GM18511 (cell line): ENCODE results near the gene MON2.
"Not testable (repeated sequence)": the region's sequence is repeated elsewhere in the genome, so short reads cannot be mapped to it uniquely, and the experiment has no call there.

Source experiments
- ATAC-seq: cut with Tn5 transposase; IDR thresholded peaks from one replicate; pipeline ENCODE4 v1.9.1; 2021; ENCODE audit warnings: mild to moderate bottlenecking, moderate library complexity; ENCODE audit not compliant: unreplicated experiment

Gene MON2

GRCh38 chr12:62466594-62467491, at the start of gene MON2:
Gene MON2 (plus strand): TSS chr12:62466826. CDS start chr12:62467208, 382 bp downstream.
- ATAC-seq: peak; percentile 98

GRCh38 chr12:62426089-62426488, 40.5 kb upstream of the MON2 start:
- ATAC-seq: no peak

GRCh38 chr12:62429457-62429856, 37.2 kb upstream of the MON2 start:
- no peak for ATAC-seq

GRCh38 chr12:62434494-62435302, 31.9 kb upstream of the MON2 start:
- ATAC-seq: peak; percentile 35

- ATAC-seq: peak; percentile 88
These were observed 31.1 kb upstream of the MON2 start for GRCh38 chr12:62435303-62436163.

- ATAC-seq: peak; percentile 24
These were observed 30.5 kb upstream of the MON2 start for GRCh38 chr12:62436164-62436503.

- no peak for ATAC-seq
These were observed 28.4 kb upstream of the MON2 start for GRCh38 chr12:62438098-62438692.

GRCh38 chr12:62446754-62447452, 19.7 kb upstream of the MON2 start:
- no peak for ATAC-seq

- ATAC-seq: no peak
These were observed 18.2 kb upstream of the MON2 start for GRCh38 chr12:62448436-62448835.

GRCh38 chr12:62455429-62455828, 11.2 kb upstream of the MON2 start:
- not testable (repeated sequence) for ATAC-seq

GRCh38 chr12:62458626-62459025, 8.0 kb upstream of the MON2 start:
- ATAC-seq: no peak

- ATAC-seq: no peak
These were observed 6.7 kb upstream of the MON2 start for GRCh38 chr12:62459976-62460375.

GRCh38 chr12:62461171-62461837, 5.3 kb upstream of the MON2 start:
- ATAC-seq: not testable (repeated sequence)

- not testable (repeated sequence) for ATAC-seq
These were observed 3.4 kb upstream of the MON2 start for GRCh38 chr12:62463252-62463651.

- ATAC-seq: peak; percentile 46
These were observed 520 bp upstream of the MON2 start for GRCh38 chr12:62466018-62466593.

GRCh38 chr12:62468397-62468796, 1.8 kb downstream of the MON2 start:
- no peak for ATAC-seq

- ATAC-seq: no peak
These were observed 2.3 kb downstream of the MON2 start for GRCh38 chr12:62468935-62469334.

- no peak for ATAC-seq
These were observed 3.1 kb downstream of the MON2 start for GRCh38 chr12:62469704-62470103.

GRCh38 chr12:62471734-62472133, 5.1 kb downstream of the MON2 start:
- no peak for ATAC-seq
